ENCODE measurements around the gene FRMPD2.

FRMPD2 gene

DNA sequence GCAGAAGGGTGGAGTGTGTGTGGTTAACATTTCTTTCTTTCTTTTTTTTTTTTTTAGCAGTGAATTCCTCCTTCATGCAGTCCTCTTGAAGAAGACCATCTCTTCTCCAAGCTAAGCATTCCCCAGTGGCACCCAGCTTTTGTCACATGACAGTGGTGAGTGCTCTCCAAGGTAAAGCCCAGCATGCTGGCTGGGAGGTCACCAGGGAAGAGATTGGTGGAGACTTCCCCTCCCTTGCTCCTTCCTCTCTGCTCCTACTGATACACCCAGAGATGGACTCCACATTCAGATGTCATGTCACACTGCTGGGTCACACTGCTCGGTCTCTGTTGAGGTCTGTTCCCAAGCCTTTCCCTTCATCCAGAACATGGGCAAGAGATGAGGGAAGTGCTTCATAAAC, 55.3 kb downstream of the FRMPD2 start:
- no peak for DNase-seq (ENCODE audit: low read depth in 2 of 2)
- TF ChIP-seq, protein P1, sequence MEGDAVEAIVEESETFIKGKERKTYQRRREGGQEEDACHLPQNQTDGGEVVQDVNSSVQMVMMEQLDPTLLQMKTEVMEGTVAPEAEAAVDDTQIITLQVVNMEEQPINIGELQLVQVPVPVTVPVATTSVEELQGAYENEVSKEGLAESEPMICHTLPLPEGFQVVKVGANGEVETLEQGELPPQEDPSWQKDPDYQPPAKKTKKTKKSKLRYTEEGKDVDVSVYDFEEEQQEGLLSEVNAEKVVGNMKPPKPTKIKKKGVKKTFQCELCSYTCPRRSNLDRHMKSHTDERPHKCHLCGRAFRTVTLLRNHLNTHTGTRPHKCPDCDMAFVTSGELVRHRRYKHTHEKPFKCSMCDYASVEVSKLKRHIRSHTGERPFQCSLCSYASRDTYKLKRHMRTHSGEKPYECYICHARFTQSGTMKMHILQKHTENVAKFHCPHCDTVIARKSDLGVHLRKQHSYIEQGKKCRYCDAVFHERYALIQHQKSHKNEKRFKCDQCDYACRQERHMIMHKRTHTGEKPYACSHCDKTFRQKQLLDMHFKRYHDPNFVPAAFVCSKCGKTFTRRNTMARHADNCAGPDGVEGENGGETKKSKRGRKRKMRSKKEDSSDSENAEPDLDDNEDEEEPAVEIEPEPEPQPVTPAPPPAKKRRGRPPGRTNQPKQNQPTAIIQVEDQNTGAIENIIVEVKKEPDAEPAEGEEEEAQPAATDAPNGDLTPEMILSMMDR (IDR thresholded peaks at IDR 0.05; ENCODE audit: low read depth, low read length) = no peak

DNA sequence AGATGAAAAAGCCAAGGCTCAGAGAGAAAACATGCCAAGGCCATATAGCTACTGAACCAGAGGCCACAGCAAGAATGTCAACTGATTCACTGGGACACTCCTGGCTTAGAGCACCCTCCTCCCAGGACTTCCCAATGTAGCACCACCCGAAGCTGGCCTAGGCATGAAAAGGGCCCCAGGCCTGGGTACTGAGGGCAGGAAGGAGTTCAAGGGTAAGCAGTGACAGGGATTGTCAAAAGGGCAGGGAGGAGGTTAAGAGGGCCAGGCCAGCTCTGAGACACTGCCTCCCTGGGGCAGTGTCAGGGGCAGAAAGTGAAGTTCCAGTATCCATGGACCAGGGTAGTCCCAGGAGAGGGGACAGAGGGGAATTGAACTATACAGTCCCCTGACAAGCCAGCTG, 57.8 kb downstream of the FRMPD2 start:
- TF ChIP-seq, protein P1 (IDR thresholded peaks at IDR 0.05; ENCODE audit: low read depth, low read length) = no peak

More for the DNA sequence above, 55.3 kb downstream of the FRMPD2 start:
- H3K4me3 ChIP-seq (replicated peaks in 1 of 2; ENCODE audit: low read depth in 2 of 2, low read length in 2 of 2) = no peak overlapping the region

DNA sequence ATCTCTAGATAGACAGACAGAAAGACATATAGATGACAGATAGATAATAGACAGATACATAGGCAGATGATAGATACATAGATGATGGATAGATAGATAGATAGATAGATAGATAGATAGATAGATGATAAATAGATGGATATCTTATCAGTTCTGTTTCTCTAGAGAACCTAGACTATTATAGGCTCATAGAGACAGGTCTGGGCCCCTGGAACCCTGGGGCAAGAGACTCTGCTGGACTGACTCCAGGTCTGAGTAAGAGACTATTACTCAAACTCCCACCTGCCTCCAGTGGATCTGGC, 58.3 kb downstream of the FRMPD2 start:
- TF ChIP-seq, protein P1 (IDR thresholded peaks at IDR 0.05; ENCODE audit: low read depth, low read length) = no peak
- H3K4me3 ChIP-seq (replicated peaks in 1 of 2; ENCODE audit: low read depth in 2 of 2, low read length in 2 of 2) = no peak overlapping the region
- DNase-seq (ENCODE audit: low read depth in 2 of 2) = no peak

More for the DNA sequence above, 57.8 kb downstream of the FRMPD2 start:
- DNase-seq (ENCODE audit: low read depth in 2 of 2) = no peak
- no peak overlapping the region for H3K4me3 ChIP-seq (replicated peaks in 1 of 2; ENCODE audit: low read depth in 2 of 2, low read length in 2 of 2)

DNA sequence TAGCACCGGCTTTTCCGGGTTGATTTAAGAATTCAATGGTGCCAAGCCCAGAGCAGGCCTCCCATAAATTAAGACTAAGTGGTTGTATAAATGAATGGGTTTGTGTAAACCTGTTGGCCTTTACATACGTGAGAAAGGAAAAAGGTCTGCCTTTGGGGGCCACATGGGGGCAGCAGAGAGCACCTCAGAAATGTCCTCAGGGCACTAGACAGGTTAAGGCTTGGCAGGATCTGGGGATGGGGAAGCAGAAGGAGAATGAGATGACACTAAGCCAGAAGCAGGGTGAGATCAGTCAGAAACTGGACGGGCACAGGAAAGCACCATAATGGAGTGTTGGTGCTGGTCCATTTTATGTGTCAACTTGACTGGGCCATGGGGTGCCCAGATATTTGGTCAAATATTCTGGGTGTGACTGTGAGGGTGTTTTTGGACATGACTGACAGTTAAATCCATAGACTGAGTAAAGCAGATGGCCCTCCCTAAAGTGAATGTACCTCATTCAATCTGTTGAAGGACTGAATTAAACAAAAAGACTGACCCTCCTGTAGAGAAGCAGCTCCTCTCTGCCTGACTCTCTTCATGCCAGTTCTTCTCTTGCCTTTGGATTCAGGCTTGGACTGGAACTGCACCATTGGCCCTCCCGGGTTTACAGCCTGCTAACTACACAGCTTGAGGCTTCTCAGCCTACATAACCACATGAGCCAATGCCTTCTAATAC, 58.9 kb downstream of the FRMPD2 start:
- no peak overlapping the region for H3K4me3 ChIP-seq (replicated peaks in 1 of 2; ENCODE audit: low read depth in 2 of 2, low read length in 2 of 2)
- TF ChIP-seq, protein P1 (IDR thresholded peaks at IDR 0.05; ENCODE audit: low read depth, low read length) = peak; percentile 90
- peak; percentile 53 for DNase-seq (ENCODE audit: low read depth in 2 of 2)

DNA sequence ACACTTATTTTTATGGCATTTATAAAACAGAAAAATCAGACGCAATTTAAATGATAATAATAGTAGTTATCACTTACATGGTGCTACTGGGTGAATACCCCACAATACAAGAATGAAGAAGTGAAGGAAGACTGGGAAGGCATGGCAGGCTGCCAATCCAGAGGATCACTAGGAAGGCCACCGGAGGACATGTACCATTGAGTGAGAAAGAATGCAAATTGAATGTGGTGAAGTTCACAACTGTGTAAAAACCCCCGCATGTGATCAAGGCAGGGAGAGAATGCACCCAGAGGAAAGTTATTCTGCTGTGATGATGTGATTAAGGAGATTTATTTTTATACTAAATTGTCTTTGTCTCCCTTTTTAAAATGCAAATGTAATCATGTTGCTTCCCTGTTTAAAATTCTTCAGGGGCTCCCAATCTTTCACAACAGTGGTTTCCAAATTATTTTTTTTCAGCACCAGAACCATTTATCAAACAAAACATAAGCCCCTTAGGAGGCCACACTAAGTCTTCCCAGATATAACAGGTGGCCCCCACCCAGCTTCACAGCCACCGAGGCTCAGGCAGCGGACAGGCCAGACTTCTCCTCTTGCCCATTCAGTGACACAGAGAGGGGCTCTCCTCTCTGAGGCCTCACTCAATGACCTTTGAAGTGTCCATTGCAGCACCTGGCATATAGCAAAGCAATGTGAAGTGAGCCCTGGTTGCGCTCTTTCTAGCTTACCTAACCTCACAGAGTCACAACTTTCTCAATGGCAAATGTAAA, 59.6 kb downstream of the FRMPD2 start:
- DNase-seq (ENCODE audit: low read depth in 2 of 2) = no peak
- no peak overlapping the region for H3K4me3 ChIP-seq (replicated peaks in 1 of 2; ENCODE audit: low read depth in 2 of 2, low read length in 2 of 2)
- TF ChIP-seq, protein P1 (IDR thresholded peaks at IDR 0.05; ENCODE audit: low read depth, low read length) = no peak

DNA sequence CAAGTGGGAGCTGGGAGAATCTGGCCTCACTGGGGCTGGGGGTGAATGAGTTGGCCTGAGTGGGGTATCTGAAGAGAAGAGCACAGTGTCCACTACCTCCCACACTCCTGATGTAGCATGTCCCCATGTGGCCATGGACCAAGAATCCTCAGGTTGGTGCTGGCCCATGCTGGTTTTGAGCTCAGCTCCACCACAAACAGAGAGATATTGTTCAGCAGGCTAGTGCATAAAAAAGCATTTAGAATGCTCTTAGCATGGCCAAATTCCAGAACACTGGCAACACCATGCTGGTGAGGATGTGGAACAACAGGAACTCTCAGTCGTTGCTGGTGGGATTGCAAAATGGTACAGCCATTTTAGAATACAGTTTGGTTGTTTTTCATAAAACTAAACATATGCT, 61.4 kb downstream of the FRMPD2 start:
- TF ChIP-seq, protein P1 (IDR thresholded peaks at IDR 0.05; ENCODE audit: low read depth, low read length) = no peak
- H3K4me3 ChIP-seq (replicated peaks in 1 of 2; ENCODE audit: low read depth in 2 of 2, low read length in 2 of 2) = no peak overlapping the region
- DNase-seq (ENCODE audit: low read depth in 2 of 2) = no peak
